ENCODE results near the gene SYNM. TPM values are rescaled to one million over a fixed set of nuclear protein-coding genes. Genes with fewer than 3 reads are reported as not detected.

SYNM gene
- total RNA-seq, 4 donors from 2014 or later, result 4.7 to 32.8 (median 10.7) TPM

DNA sequence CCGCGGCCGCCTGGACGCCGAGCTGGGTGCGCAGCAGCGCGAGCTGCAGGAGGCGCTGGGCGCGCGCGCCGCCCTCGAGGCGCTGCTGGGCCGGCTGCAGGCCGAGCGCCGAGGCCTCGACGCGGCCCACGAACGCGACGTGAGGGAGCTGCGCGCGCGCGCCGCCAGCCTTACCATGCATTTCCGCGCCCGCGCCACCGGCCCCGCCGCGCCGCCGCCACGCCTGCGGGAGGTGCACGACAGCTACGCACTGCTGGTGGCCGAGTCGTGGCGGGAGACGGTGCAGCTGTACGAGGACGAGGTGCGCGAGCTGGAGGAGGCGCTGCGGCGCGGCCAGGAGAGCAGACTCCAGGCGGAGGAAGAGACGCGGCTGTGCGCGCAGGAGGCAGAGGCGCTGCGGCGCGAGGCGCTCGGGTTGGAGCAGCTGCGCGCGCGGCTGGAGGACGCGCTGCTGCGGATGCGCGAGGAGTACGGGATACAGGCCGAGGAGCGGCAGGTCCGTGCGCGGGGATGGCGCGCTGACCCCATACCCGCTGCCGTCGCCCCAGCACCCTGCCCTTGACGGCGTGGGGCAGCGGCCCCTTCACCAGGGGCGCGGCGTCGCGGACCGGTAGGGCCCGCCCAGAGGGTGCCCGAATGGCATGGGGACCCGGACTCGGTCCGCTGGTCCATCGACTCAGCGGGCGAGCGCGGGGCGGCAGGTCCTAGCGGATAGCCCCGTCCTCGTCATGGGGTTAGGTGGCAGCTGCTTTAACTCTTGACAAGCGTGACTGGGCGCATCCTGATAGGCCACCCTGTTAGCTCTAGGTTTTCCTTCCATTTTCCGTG, 848 bp downstream of the SYNM start:
- DNase-seq (ENCODE audit: low spot score in 2 of 2), result peak in 1 of 2 donors; percentile 90
- intact Hi-C loops (cut with DNase I; ENCODE audit: low total_unique reads), result no loop called here

DNA sequence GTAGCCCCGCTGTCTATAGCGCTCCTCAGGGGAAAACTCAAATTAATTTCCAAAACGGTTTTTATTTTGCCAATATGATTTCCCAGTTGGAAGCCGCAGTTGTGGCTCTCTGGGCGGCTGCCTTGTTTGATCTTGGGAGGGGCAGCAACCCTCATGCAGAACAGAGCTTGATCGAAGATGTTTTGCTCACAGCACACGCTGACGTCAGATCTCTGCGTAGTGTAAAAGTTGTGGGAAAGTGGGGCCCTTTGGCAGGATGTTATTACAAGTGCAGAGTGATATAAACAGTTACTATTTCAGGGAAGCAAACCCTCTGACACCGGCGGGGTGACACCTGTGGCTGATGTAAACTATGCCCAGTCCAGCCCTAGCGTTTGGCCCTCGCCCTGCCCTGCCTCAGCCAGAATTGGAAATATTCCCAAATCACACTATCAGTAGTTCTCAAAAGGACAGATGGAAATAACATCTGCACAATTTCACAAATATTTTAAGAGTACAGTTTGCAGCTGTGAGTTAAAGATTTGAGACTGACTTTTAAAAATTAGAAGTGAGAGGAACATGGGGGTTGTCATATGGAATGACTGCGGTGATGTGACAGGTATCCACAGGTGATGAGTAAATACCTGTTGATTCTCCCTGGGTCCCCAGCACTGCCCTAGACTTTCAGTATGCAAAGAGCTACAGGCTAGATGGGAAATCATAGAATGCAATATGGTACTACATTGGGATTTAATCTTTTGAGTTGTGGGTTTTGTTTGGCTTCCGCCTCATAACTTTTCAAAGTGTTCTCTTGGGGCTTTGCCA, 1.7 kb downstream of the SYNM start:
- no peak overlapping the region for H3K4me3 ChIP-seq (ENCODE audit: low read depth, poor library complexity, severe bottlenecking)
- no peak for TF ChIP-seq POLR2A (IDR thresholded peaks at IDR 0.05)
- intact Hi-C loops (cut with DNase I; ENCODE audit: low total_unique reads), result no loop called here
- DNase-seq (ENCODE audit: low spot score in 2 of 2), result peak in 1 of 2 donors; percentile 85
- whole genome bisulfite sequencing, 2 donors, result 55 to 60% methylated on average over 15 of the region's 15 CpGs

More for the DNA sequence above, 848 bp downstream of the SYNM start:
- 2 to 5% methylated on average over 24 to 34 of the region's 116 CpGs for WGBS, 2 donors
- TF ChIP-seq, protein P1, sequence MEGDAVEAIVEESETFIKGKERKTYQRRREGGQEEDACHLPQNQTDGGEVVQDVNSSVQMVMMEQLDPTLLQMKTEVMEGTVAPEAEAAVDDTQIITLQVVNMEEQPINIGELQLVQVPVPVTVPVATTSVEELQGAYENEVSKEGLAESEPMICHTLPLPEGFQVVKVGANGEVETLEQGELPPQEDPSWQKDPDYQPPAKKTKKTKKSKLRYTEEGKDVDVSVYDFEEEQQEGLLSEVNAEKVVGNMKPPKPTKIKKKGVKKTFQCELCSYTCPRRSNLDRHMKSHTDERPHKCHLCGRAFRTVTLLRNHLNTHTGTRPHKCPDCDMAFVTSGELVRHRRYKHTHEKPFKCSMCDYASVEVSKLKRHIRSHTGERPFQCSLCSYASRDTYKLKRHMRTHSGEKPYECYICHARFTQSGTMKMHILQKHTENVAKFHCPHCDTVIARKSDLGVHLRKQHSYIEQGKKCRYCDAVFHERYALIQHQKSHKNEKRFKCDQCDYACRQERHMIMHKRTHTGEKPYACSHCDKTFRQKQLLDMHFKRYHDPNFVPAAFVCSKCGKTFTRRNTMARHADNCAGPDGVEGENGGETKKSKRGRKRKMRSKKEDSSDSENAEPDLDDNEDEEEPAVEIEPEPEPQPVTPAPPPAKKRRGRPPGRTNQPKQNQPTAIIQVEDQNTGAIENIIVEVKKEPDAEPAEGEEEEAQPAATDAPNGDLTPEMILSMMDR (IDR thresholded peaks at IDR 0.05), result no peak
- TF ChIP-seq POLR2A (IDR thresholded peaks at IDR 0.05), result no peak
- H3K4me3 ChIP-seq (ENCODE audit: low read depth, poor library complexity, severe bottlenecking), result peak overlapping the region; percentile 28

DNA sequence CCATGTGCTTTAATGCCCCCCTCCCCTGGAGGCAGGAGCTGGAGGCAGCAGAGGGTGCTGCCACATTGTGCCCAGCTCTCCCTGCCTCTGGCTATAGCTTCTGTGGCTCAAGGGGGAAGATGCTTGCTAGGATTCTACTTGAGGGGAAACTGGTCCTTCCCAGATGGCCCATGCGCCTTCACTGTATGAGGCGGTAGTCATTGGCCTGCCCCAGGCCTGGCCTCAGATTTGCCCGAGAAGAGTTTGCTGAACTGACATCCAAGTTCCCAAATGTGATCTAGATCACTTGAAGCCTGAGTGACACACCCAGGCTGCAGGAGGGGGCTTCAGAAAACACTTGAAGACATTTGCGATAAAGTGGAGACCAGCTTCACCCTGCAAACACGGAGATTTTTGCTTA, 4.1 kb downstream of the SYNM start:
- DNase-seq (ENCODE audit: low spot score in 2 of 2), result no peak
- TF ChIP-seq, protein P1 (IDR thresholded peaks at IDR 0.05), result no peak
- TF ChIP-seq POLR2A (IDR thresholded peaks at IDR 0.05), result no peak
- 85% methylated on average over 5 of the region's 5 CpGs for WGBS, 2 donors
- intact Hi-C loops (cut with DNase I; ENCODE audit: low total_unique reads), result no loop called here
- H3K4me3 ChIP-seq (ENCODE audit: low read depth, poor library complexity, severe bottlenecking), result no peak overlapping the region

DNA sequence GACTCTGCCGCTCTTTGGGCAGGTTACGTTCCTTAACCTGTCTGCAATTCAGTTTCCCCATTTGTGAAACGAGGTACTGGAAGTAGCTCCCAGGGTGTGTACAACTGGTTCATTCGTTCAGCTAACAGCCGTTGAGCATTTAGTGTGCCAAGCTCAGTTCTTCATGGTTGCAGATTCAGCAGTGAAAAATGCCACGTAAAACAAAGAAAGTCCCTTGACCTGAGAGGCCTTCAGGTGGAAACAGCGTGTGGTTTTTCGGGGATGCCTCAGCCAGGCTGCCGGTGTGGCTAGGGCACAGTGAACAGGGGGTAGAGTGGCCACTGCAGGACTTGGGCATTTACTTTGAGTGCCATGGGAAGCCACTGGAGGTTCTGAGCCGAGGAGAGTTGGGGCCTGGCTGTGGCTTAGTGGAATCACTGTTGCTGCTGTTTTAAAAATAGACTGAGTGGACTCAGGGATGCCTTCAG, 4.7 kb downstream of the SYNM start:
- no peak for DNase-seq (ENCODE audit: low spot score in 2 of 2)
- WGBS, 2 donors, result 81 to 85% methylated on average over 10 of the region's 10 CpGs
- no peak for TF ChIP-seq POLR2A (IDR thresholded peaks at IDR 0.05)
- TF ChIP-seq, protein P1 (IDR thresholded peaks at IDR 0.05), result no peak
- no peak overlapping the region for H3K4me3 ChIP-seq (ENCODE audit: low read depth, poor library complexity, severe bottlenecking)
- intact Hi-C loops (cut with DNase I; ENCODE audit: low total_unique reads), result no loop called here

DNA sequence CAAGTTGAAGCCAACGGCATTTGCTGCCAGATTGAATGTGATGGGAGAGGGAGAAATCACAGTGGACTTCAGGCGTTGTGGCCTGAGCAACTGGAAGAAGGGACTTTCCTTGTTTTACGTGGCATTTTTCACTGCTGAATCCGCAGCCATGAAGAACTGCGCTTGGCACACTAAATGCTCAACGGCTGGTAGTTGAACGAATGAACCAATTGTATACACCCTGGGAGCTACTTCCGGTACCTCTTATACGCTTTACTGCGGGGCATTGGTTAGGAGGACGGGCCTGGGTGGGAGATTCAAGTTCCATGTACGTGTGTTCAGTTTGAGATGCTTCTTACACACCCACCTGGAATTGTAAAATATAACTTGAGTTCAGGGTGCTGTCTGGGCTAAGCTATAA, 5.2 kb downstream of the SYNM start:
- DNase-seq (ENCODE audit: low spot score in 2 of 2), result no peak
- intact Hi-C loops (cut with DNase I; ENCODE audit: low total_unique reads), result no loop called here
- WGBS, 2 donors, result 78 to 91% methylated on average over 12 of the region's 12 CpGs
- H3K4me3 ChIP-seq (ENCODE audit: low read depth, poor library complexity, severe bottlenecking), result no peak overlapping the region
- TF ChIP-seq, protein P1 (IDR thresholded peaks at IDR 0.05), result no peak
- TF ChIP-seq POLR2A (IDR thresholded peaks at IDR 0.05), result no peak
